ENCODE data around the gene MGME1. TPM values are rescaled to one million over a fixed set of nuclear protein-coding genes. Genes with fewer than 3 reads are reported as not detected.

MGME1 gene
- total and polyA plus RNA-seq, 9 of the 15 experiments (the other 6 are each of a cell fraction or from before 2014, with no cell fraction given): 13.4 to 45.1 (median 30.6) TPM

DNA sequence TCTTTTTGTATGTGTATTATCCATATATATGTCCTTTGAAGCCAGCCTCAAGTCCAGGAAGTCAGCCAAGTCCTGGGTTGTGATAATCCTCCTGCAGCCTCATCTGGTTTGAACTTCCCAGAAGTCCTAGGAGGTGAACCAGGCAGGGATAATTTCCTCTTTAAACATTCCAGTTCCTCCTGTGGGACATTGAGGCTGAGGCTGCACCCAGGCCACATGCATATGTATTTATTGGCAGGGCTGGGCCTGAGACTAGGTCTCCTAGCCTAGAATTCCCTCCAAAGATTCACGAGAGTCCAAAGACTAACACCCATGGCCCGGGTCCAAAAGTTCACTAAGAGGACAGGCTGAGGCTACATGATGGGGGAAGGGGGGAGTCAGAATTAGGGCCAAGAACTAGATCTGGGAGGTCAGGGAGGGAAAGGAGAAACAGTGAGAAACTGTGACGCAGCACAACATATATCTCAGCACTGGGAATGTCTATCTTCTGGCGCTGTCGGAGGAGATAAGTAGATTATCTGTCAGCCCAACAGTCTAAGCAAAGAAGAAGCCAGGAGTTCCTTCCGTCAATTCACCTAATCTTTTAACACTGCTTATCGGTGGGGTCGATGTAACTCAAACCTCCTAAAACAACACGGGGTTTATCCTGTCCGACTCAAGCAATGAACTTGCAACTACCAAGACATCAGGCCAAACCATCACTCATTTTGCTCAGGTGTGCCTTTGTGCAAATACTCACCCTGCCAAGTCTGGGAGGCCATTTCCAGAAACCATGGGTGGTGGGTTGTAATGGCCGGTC lies 43.5 kb upstream of the MGME1 start (continued):
- TF ChIP-seq ZNF134 (CRISPR knock-in tag; conservative IDR thresholded peaks at IDR 0.05): no peak; the same call in 1 of the 2 replicates
- TF ChIP-seq CSDE1 (IDR thresholded peaks at IDR 0.05): no peak
- TF ChIP-seq ILK (tag; IDR thresholded peaks at IDR 0.05; ENCODE audit: borderline replicate concordance, low read depth): no peak
- TF ChIP-seq XRCC5 (IDR thresholded peaks at IDR 0.05; ENCODE audit: low read depth, low read length): no peak
- TF ChIP-seq HDAC1 (IDR thresholded peaks at IDR 0.05): peak in 1 of 2 experiments; percentile 93; a peak in 2 of 4 replicates
- TF ChIP-seq ETS2 (tag; IDR thresholded peaks at IDR 0.05; ENCODE audit: borderline replicate concordance, poor library complexity, severe bottlenecking): no peak
- peak; percentile 94 for TF ChIP-seq MEIS2 (IDR thresholded peaks at IDR 0.05; ENCODE audit: partially characterized antibody)
- TF ChIP-seq, protein P1, sequence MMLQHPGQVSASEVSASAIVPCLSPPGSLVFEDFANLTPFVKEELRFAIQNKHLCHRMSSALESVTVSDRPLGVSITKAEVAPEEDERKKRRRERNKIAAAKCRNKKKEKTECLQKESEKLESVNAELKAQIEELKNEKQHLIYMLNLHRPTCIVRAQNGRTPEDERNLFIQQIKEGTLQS (IDR thresholded peaks at IDR 0.05): no peak; the same call in 1 of the 2 replicates
- TF ChIP-seq, protein P1 (CRISPR knock-in tag; conservative IDR thresholded peaks at IDR 0.05): no peak
- no peak for TF ChIP-seq IRF2 (CRISPR knock-in tag; IDR thresholded peaks at IDR 0.05)
- TF ChIP-seq SRSF1 (IDR thresholded peaks at IDR 0.05; ENCODE audit: low read depth, low read length): no peak
- no peak for TF ChIP-seq NR2C1 (IDR thresholded peaks at IDR 0.05)
- no peak for TF ChIP-seq NR2C1 (tag; IDR thresholded peaks at IDR 0.05)
- no peak for TF ChIP-seq SMAD2 (IDR thresholded peaks at IDR 0.05; ENCODE audit: low read depth, low read length)
- TF ChIP-seq, protein P2, sequence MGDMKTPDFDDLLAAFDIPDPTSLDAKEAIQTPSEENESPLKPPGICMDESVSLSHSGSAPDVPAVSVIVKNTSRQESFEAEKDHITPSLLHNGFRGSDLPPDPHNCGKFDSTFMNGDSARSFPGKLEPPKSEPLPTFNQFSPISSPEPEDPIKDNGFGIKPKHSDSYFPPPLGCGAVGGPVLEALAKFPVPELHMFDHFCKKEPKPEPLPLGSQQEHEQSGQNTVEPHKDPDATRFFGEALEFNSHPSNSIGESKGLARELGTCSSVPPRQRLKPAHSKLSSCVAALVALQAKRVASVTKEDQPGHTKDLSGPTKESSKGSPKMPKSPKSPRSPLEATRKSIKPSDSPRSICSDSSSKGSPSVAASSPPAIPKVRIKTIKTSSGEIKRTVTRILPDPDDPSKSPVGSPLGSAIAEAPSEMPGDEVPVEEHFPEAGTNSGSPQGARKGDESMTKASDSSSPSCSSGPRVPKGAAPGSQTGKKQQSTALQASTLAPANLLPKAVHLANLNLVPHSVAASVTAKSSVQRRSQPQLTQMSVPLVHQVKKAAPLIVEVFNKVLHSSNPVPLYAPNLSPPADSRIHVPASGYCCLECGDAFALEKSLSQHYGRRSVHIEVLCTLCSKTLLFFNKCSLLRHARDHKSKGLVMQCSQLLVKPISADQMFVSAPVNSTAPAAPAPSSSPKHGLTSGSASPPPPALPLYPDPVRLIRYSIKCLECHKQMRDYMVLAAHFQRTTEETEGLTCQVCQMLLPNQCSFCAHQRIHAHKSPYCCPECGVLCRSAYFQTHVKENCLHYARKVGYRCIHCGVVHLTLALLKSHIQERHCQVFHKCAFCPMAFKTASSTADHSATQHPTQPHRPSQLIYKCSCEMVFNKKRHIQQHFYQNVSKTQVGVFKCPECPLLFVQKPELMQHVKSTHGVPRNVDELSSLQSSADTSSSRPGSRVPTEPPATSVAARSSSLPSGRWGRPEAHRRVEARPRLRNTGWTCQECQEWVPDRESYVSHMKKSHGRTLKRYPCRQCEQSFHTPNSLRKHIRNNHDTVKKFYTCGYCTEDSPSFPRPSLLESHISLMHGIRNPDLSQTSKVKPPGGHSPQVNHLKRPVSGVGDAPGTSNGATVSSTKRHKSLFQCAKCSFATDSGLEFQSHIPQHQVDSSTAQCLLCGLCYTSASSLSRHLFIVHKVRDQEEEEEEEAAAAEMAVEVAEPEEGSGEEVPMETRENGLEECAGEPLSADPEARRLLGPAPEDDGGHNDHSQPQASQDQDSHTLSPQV (IDR thresholded peaks at IDR 0.05): no peak
- no peak for TF ChIP-seq SNRNP70 (optimal IDR thresholded peaks at IDR 0.05; ENCODE audit: low read depth, low read length)
- TF ChIP-seq PTBP1 (IDR thresholded peaks at IDR 0.05; ENCODE audit: low read depth, low read length): no peak
- TF ChIP-seq ZNF589 (CRISPR knock-in tag; IDR thresholded peaks at IDR 0.05; ENCODE audit: low read depth): no peak
- peak; percentile 75 for TF ChIP-seq GATA2 (CRISPR knock-in tag; IDR thresholded peaks at IDR 0.05)
- TF ChIP-seq TCF7 (IDR thresholded peaks at IDR 0.05; ENCODE audit: borderline replicate concordance): no peak
- TF ChIP-seq PTRF (tag; IDR thresholded peaks at IDR 0.05): no peak
- TF ChIP-seq, protein P3, sequence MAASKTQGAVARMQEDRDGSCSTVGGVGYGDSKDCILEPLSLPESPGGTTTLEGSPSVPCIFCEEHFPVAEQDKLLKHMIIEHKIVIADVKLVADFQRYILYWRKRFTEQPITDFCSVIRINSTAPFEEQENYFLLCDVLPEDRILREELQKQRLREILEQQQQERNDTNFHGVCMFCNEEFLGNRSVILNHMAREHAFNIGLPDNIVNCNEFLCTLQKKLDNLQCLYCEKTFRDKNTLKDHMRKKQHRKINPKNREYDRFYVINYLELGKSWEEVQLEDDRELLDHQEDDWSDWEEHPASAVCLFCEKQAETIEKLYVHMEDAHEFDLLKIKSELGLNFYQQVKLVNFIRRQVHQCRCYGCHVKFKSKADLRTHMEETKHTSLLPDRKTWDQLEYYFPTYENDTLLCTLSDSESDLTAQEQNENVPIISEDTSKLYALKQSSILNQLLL (CRISPR knock-in tag; IDR thresholded peaks at IDR 0.05; ENCODE audit: borderline replicate concordance): no peak
- no peak for TF ChIP-seq NFYB (IDR thresholded peaks at IDR 0.05; ENCODE audit: extremely low read depth, insufficient read length)
- TF ChIP-seq NCOA4 (IDR thresholded peaks at IDR 0.05; ENCODE audit: partially characterized antibody): no peak
